Retinal pigment epithelial cell (primary cell): ENCODE measurements around the gene CELSR1.

Experiments used
- DNase-seq: peaks from one replicate; pipeline ENCODE4 v3.0.0-alpha.2; 2010; ENCODE audit warnings: low read depth
- H3K4me3 ChIP-seq: 2 replicates; pipeline ENCODE4 v1.5.1; 2011; ENCODE audit warnings: mild to moderate bottlenecking, low read length, control low read depth, moderate library complexity
- TF ChIP-seq, protein P1 (sequence below): conservative IDR thresholded peaks from 2 replicates; pipeline ENCODE4 v1.5.1; 2011; ENCODE audit warnings: low read depth, low read length, control low read depth, inconsistent platforms

Gene CELSR1

DNA sequence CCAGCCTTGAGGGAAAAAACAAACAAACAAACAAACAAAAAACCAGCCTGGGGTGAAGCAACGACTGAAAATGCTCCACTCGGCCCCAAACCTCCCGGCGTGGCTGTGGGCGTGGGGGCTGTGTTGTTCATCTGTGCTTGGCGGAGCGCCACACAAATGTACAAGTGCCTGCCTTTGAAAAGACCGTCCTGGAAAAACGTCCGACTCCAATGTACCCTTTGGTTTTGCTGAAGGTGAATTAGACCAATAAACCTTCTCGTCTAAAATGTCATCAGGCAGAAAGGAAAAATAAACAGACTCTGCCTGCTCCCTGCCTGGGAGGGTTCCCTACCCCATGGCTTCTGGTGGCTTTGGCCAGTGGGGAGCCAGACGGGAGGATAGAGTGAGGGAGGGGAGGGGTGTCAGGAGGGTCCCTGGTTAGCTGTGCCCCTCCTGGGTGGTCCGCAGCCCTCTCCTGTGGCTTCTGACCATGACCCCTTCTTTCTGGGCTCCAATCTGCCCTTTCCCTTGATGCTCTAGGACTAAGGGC is 108.0 kb downstream of the CELSR1 start:
- TF ChIP-seq, protein P1, sequence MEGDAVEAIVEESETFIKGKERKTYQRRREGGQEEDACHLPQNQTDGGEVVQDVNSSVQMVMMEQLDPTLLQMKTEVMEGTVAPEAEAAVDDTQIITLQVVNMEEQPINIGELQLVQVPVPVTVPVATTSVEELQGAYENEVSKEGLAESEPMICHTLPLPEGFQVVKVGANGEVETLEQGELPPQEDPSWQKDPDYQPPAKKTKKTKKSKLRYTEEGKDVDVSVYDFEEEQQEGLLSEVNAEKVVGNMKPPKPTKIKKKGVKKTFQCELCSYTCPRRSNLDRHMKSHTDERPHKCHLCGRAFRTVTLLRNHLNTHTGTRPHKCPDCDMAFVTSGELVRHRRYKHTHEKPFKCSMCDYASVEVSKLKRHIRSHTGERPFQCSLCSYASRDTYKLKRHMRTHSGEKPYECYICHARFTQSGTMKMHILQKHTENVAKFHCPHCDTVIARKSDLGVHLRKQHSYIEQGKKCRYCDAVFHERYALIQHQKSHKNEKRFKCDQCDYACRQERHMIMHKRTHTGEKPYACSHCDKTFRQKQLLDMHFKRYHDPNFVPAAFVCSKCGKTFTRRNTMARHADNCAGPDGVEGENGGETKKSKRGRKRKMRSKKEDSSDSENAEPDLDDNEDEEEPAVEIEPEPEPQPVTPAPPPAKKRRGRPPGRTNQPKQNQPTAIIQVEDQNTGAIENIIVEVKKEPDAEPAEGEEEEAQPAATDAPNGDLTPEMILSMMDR, result no peak
- H3K4me3 ChIP-seq, result no peak overlapping the region

DNA sequence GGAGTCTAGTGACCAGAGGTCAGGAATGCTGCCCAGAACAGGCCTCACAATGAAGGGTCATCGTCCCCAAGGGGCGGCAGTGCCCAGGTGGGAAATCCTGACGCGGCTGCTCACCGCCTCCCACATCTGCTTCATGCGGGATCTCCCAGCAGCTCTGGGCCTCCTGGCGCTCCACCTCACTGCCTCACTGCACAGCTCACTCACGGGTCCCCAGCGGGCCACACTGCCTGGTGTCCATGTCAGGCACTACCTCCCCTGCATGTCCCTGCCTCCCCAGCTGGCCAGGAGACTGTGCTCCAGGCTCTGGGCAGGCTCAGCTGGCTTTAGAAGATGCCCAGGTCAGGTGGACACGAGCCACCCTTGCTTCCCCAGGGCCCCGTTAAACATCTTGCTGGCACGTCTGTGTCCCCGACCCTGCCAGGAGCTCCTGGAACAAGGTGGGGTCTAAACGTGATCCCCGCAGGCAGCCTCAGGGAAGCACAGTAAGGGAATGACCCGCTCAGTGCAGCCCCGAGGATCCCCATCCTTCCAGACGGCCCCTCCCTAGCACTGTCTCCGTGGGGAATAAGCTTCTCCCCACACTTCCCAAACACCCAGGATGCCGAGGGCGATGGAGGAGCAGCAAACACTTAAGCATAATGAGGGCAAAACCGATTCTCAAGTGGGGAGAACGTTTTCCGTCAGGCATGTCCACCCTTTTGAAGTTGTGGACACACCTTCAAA is 108.7 kb downstream of the CELSR1 start:
- TF ChIP-seq, protein P1, result no peak
- no peak for DNase-seq
- no peak overlapping the region for H3K4me3 ChIP-seq

More for the DNA sequence above, 108.0 kb downstream of the CELSR1 start:
- DNase-seq, result no peak

DNA sequence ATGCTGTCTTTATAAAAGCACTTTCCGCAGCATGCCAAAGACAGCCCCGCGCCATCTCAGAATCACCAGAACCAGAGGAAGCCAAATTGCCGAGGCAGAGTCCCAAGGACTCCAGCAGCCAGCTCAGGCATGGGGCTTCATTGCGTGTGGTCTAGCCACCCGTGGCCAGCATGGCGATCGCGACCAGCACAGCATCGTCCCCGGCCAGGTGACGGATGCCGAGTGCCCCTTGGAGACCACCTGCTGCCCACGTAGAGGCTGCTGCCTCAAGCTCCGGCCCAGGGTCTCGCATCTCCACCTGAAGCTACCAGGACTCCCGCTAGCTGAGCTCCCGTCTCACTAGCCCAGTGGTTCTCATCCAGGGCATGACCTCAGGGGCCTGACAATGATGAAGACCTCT is 109.2 kb downstream of the CELSR1 start:
- no peak for DNase-seq
- TF ChIP-seq, protein P1, result no peak
- H3K4me3 ChIP-seq, result no peak overlapping the region

DNA sequence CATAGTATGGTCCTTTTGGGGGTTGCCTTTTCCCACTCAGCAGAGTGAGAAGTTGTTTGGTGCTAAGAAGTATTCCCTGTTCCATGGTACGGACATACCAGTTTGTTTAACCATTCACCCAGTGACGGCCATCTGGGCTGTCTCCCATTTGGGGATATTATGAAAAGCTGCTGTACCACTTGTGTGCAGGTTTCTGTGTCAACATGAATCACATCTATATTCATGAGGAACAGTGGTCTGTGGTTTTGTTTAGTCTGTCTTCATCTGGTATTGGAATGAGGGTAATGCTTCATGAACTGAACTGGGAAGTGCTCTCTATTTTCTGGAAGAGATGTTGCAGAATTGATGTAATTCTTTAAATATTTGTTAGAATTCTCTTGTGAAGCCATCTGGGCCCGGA is 112.4 kb downstream of the CELSR1 start:
- no peak overlapping the region for H3K4me3 ChIP-seq
- TF ChIP-seq, protein P1, result no peak
- DNase-seq, result no peak

DNA sequence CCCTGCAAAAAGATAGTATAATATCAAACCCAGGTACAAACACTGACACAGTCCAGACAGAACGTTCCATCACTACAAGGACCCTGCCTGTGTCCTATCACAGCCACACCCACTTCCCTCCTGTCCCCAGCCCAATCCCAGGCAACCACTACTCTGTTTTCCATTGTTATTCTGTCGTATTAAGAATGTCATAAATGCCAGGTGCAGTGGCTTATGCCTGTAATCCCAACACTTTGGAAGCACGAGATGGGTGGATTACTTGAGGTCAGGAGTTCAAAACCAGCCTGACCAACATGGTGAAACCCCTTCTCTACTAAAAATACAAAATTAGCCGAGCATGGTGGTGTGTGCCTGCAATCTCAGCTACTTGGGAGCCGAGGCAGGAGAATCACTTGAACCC is 112.9 kb downstream of the CELSR1 start:
- DNase-seq, result no peak
- no peak overlapping the region for H3K4me3 ChIP-seq
- TF ChIP-seq, protein P1, result no peak

DNA sequence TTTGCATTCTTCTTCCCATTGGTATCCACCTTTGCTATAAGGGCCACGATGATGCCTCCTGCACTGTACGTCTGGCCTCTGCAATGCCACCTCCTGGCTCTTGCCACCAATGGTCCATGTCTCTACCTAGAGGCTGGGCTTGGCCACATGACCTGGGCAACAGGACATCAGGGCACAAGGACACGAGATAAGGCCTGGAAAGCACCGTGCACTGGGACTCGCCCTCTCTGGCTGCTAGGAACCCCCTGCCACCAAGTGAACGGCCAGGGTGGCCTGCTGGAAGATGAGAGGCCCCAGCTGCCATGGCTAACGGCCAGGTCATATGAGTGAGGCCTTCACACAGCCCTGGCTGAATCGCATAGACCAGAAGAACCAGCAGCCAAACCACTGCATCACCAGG is 114.5 kb downstream of the CELSR1 start:
- no peak overlapping the region for H3K4me3 ChIP-seq
- TF ChIP-seq, protein P1, result no peak
- no peak for DNase-seq

DNA sequence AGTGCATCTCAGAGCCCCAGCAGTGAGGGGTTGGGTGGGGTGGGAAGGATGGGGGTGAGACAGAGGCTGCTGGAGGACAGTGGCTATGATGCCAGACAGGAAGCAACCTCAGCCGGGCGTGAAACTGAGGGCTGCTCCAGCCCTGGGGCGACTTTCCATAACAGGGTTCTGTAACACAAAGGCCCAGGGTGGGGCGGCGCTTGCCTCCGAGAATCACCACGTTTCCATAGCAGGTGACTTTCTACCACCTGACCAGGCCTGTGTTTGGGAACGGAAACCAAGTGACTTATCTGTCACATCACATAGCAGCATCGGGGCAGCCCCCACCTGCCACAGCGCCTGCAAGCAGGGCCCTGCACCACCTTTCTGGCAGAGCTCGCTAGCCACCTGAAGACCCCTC is 116.2 kb downstream of the CELSR1 start:
- TF ChIP-seq, protein P1, result no peak
- DNase-seq, result no peak
- H3K4me3 ChIP-seq, result no peak overlapping the region
